Inflammatory macrophage treated with lipopolysaccharide for 4 hours (primary cell): ENCODE results near the gene C5orf46.
"Not testable (repeated sequence)": the region's sequence is repeated elsewhere in the genome, so short reads cannot be mapped to it uniquely, and the experiment has no call there.

Source experiments
- DNase-seq: peaks from one replicate; pipeline ENCODE4 v3.0.0-alpha.2; 2020

The C5orf46 gene

GRCh38 chr5:147906326-147907095 lies at the start of gene C5orf46:
Gene C5orf46 (minus strand): TSS chr5:147906538. CDS start chr5:147906501, 37 bp downstream.
- no peak for DNase-seq

- no peak for DNase-seq
Measured at GRCh38 chr5:147954971-147955370, 48.6 kb upstream of the C5orf46 start.

- peak; percentile 35 for DNase-seq
Measured at GRCh38 chr5:147949711-147950573, 43.6 kb upstream of the C5orf46 start.

- DNase-seq: not testable (repeated sequence)
Measured at GRCh38 chr5:147946658-147947274, 40.4 kb upstream of the C5orf46 start.

- no peak for DNase-seq
Measured at GRCh38 chr5:147939431-147940114, 33.2 kb upstream of the C5orf46 start.

- peak; percentile 69 for DNase-seq
Measured at GRCh38 chr5:147935032-147935431, 28.7 kb upstream of the C5orf46 start.

- DNase-seq: peak; percentile 82
Measured at GRCh38 chr5:147930769-147931168, 24.4 kb upstream of the C5orf46 start.

GRCh38 chr5:147927901-147928300 lies 21.6 kb upstream of the C5orf46 start:
- DNase-seq: peak; percentile 65

- DNase-seq: no peak
Measured at GRCh38 chr5:147925020-147925419, 18.7 kb upstream of the C5orf46 start.

- DNase-seq: peak; percentile 27
Measured at GRCh38 chr5:147921136-147921535, 14.8 kb upstream of the C5orf46 start.

- no peak for DNase-seq
Measured at GRCh38 chr5:147920420-147921030, 14.2 kb upstream of the C5orf46 start.

- no peak for DNase-seq
Measured at GRCh38 chr5:147918899-147919298, 12.6 kb upstream of the C5orf46 start.

- no peak for DNase-seq
Measured at GRCh38 chr5:147918101-147918685, 11.9 kb upstream of the C5orf46 start.

GRCh38 chr5:147913786-147914185 lies 7.4 kb upstream of the C5orf46 start:
- DNase-seq: no peak

GRCh38 chr5:147912011-147912410 lies 5.7 kb upstream of the C5orf46 start:
- peak; percentile 24 for DNase-seq

- no peak for DNase-seq
Measured at GRCh38 chr5:147911427-147911826, 5.1 kb upstream of the C5orf46 start.

GRCh38 chr5:147904110-147904509 lies 2.2 kb downstream of the C5orf46 start:
- no peak for DNase-seq

- no peak for DNase-seq
Measured at GRCh38 chr5:147902609-147903115, 3.7 kb downstream of the C5orf46 start.

- DNase-seq: no peak
Measured at GRCh38 chr5:147901599-147902039, 4.7 kb downstream of the C5orf46 start.

GRCh38 chr5:147898875-147899401 lies 7.4 kb downstream of the C5orf46 start:
- DNase-seq: no peak

GRCh38 chr5:147895864-147896263 lies 10.5 kb downstream of the C5orf46 start:
- no peak for DNase-seq
